Hepatocyte (in vitro differentiated cells): ENCODE results near the gene DPPA4.

Experiments used
- EZH2 ChIP-seq: fragments of 200-600 bp; sonication (generic); IDR thresholded peaks from 2 replicates; pipeline ENCODE4 v1.6.1; 2016; ENCODE audit warnings: antibody characterized with exemption, mild to moderate bottlenecking, borderline replicate concordance
- TF ChIP-seq, protein P1 (sequence below): fragments of 200-600 bp; sonication (generic); IDR thresholded peaks from 2 replicates; pipeline ENCODE4 v1.5.1; 2016; ENCODE audit warnings: antibody characterized with exemption, mild to moderate bottlenecking; ENCODE audit not compliant: poor library complexity

DNA sequence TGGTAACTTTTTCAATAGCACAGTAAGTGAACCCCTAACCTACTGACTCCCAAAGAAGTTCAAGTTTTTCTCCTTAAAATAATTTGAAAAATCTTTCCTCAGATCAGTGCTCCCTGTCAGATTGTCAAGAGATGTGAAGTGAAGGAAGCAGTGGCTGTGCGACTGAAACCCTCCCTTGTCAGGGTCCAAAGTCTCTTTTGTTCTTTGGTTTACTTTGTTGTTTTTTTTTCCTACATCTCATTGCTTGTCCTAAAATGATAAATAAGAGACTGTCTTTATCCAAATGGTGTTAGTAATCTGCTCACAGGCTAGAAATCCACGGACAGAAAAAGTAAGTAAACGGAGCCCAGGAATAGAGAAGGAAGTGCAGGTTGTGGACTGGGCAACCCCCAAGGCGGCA, 976 bp upstream of the DPPA4 start:
- no peak for TF ChIP-seq EZH2
- TF ChIP-seq, protein P1, sequence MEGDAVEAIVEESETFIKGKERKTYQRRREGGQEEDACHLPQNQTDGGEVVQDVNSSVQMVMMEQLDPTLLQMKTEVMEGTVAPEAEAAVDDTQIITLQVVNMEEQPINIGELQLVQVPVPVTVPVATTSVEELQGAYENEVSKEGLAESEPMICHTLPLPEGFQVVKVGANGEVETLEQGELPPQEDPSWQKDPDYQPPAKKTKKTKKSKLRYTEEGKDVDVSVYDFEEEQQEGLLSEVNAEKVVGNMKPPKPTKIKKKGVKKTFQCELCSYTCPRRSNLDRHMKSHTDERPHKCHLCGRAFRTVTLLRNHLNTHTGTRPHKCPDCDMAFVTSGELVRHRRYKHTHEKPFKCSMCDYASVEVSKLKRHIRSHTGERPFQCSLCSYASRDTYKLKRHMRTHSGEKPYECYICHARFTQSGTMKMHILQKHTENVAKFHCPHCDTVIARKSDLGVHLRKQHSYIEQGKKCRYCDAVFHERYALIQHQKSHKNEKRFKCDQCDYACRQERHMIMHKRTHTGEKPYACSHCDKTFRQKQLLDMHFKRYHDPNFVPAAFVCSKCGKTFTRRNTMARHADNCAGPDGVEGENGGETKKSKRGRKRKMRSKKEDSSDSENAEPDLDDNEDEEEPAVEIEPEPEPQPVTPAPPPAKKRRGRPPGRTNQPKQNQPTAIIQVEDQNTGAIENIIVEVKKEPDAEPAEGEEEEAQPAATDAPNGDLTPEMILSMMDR: no peak
